Hepatocyte (in vitro differentiated cells): ENCODE data around the gene SLC6A3. TPM values are rescaled to one million over a fixed set of nuclear protein-coding genes. Genes with fewer than 3 reads are reported as not detected.
A peak's percentile ranks its signal among the peaks of the same experiment; 100 is the strongest.

ENCODE experiments used
- DNase-seq: peaks from one replicate; pipeline ENCODE4 v3.0.0-alpha.2; 2016; ENCODE audit warnings: low spot score
- H2AFZ ChIP-seq: fragments of 200-600 bp; sonication (generic); 2 replicates; pipeline ENCODE4 v1.6.0; 2016; ENCODE audit warnings: antibody characterized with exemption, mild to moderate bottlenecking
- H3K27ac ChIP-seq: fragments of 200-600 bp; sonication (generic); 2 replicates; pipeline ENCODE4 v1.5.1; 2016; ENCODE audit warnings: mild to moderate bottlenecking
- H3K27me3 ChIP-seq: fragments of 200-600 bp; sonication (generic); 2 replicates; pipeline ENCODE4 v1.6.1; 2016
- H3K36me3 ChIP-seq: fragments of 200-600 bp; sonication (generic); replicated peaks from 2 replicates; pipeline ENCODE4 v1.5.1; 2016; ENCODE audit warnings: low read depth; ENCODE audit not compliant: insufficient read depth
- H3K4me1 ChIP-seq: fragments of 200-600 bp; sonication (generic); 2 replicates; pipeline ENCODE4 v1.5.1; 2016; ENCODE audit warnings: mild to moderate bottlenecking, moderate library complexity; ENCODE audit not compliant: insufficient read depth
- H3K4me2 ChIP-seq: fragments of 200-600 bp; sonication (generic); 2 replicates; pipeline ENCODE4 v1.6.0; 2016
- H3K4me3 ChIP-seq: fragments of 200-600 bp; sonication (generic); 2 replicates; pipeline ENCODE4 v1.5.1; 2016; ENCODE audit warnings: mild to moderate bottlenecking
- H3K79me2 ChIP-seq: fragments of 200-600 bp; sonication (generic); 2 replicates; pipeline ENCODE4 v1.6.0; 2017; ENCODE audit warnings: mild to moderate bottlenecking
- H3K9me2 ChIP-seq: fragments of 200-600 bp; sonication (generic); replicated peaks from 2 replicates; pipeline ENCODE4 v1.6.0; 2017; ENCODE audit warnings: mild to moderate bottlenecking; ENCODE audit not compliant: insufficient read depth
- H3K9me3 ChIP-seq: fragments of 200-600 bp; sonication (generic); 2 replicates; pipeline ENCODE4 v1.5.1; 2016; ENCODE audit warnings: low read depth, mild to moderate bottlenecking
- H4K20me1 ChIP-seq: fragments of 200-600 bp; sonication (generic); 2 replicates; pipeline ENCODE4 v1.6.0; 2016; ENCODE audit warnings: mild to moderate bottlenecking; ENCODE audit not compliant: insufficient read depth, poor library complexity, severe bottlenecking
- EZH2 ChIP-seq: fragments of 200-600 bp; sonication (generic); IDR thresholded peaks from 2 replicates; pipeline ENCODE4 v1.6.1; 2016; ENCODE audit warnings: antibody characterized with exemption, mild to moderate bottlenecking, borderline replicate concordance
- EZH2phosphoT487 ChIP-seq: fragments of 200-600 bp; sonication (generic); IDR thresholded peaks from one replicate; pipeline ENCODE4 v1.6.1; 2018; ENCODE audit warnings: antibody characterized with exemption, mild to moderate bottlenecking, low read depth, moderate library complexity; ENCODE audit not compliant: unreplicated experiment, severe bottlenecking
- WGBS: methylation state at CpG from one replicate; pipeline ENCODE4 v1.1.6; 2016; ENCODE audit warnings: low lambda C conversion rate; ENCODE audit errors: missing lambda C conversion rate; 5-methylcytosine and 5-hydroxymethylcytosine counted together
- polyA plus RNA-seq: library from polyadenylated mRNA; unstranded; fragments of >200 nt; fragmentation: Nextera tagmentation; extraction: Ambion mirVana; gene quantifications from 2 replicates; pipeline ENCODE4 v1.2.1, GENCODE V29; 2016
- total RNA-seq: library from RNA; depleted of rRNA; stranded (reverse); fragments of >200 nt; gene quantifications from 2 replicates; pipeline ENCODE4 v1.2.3, GENCODE V29; 2014
- TF ChIP-seq, protein P1 (sequence below): fragments of 200-600 bp; sonication (generic); IDR thresholded peaks from 2 replicates; pipeline ENCODE4 v1.5.1; 2016; ENCODE audit warnings: antibody characterized with exemption, mild to moderate bottlenecking; ENCODE audit not compliant: poor library complexity

SLC6A3 gene
- total and polyA plus RNA-seq, 2 experiments from 2014 or later, result not detected

DNA sequence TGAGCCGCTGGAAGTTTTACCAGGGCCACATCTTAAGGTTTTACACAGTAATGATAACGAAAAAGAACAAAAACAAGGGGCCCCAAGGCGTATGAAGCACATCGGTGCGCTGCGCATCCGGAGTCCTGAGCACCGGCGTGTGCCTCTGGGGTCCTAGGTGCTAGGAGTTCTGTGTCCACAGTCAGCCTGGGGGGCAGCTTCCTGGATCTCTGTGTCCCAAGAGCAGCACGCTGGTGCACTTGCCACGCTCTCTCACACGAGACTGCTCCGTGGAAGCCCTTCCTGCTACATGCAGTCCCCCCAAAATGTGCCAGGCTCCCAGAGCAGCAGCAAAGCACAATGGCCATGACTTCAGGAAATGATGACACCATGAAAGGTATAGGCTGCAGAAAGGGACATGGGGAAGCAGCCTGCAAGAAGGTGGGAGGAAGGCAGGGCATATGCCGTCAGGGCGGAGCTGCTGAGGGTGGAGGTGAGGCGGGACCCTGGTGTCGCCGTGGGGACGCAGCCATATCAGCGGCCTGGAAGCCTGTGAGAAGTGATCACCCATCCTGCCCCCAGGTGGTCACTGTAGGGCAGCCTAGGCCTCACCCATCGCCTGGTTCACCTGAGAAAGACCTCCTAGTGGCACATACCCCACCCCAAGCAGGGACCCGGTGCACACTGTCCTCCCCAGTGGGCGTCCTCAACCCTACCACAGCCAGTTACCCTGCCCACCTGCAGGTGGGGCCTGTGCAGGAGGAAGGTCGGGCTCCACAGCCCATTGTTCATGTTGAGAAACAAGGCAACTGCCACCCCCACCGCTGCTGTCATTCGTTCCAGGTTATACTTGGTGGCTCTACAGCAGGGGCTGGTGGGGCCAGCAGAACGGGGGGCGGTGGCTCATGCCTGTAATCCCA lies 23.6 kb upstream of the SLC6A3 start:
- Histone ChIP-seq H2AFZ (no peak overlapping the region), H3K4me3 (no peak overlapping the region), H3K27ac (no peak overlapping the region), H3K27me3 (no peaks in the 10 kb centered on the region), H3K4me2 (no peak overlapping the region), H3K9me3 (no peaks in the 10 kb centered on the region), H3K36me3 (no peaks in the 10 kb centered on the region), H3K4me1 (no peaks in the 10 kb centered on the region), H3K79me2 (no peaks in the 10 kb centered on the region), H3K9me2 (no peaks in the 10 kb centered on the region), H4K20me1 (no peaks in the 10 kb centered on the region)
- TF ChIP-seq EZH2, result no peak
- TF ChIP-seq, protein P1, sequence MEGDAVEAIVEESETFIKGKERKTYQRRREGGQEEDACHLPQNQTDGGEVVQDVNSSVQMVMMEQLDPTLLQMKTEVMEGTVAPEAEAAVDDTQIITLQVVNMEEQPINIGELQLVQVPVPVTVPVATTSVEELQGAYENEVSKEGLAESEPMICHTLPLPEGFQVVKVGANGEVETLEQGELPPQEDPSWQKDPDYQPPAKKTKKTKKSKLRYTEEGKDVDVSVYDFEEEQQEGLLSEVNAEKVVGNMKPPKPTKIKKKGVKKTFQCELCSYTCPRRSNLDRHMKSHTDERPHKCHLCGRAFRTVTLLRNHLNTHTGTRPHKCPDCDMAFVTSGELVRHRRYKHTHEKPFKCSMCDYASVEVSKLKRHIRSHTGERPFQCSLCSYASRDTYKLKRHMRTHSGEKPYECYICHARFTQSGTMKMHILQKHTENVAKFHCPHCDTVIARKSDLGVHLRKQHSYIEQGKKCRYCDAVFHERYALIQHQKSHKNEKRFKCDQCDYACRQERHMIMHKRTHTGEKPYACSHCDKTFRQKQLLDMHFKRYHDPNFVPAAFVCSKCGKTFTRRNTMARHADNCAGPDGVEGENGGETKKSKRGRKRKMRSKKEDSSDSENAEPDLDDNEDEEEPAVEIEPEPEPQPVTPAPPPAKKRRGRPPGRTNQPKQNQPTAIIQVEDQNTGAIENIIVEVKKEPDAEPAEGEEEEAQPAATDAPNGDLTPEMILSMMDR, result no peak
- no peak for TF ChIP-seq EZH2phosphoT487
- no peak for DNase-seq
- 96% methylated on average over 27 of the region's 28 CpGs for WGBS

DNA sequence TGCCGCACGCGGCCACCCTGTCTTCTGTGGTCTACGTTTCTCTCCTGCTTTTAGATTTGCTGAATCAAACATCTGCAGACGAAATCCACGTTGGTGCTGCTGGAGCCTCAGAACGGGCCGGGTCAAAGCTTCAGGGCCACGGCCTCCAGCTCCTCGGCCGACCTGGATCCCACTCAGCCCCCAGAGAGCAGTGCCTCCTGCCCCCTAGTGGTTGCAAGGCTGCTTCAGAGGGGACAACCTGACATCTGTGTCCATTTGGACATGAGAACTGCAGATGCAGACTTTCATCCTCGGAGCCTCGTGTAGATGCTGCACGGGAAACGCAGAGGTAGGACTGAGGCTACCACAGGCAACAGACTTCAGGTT lies 23.0 kb upstream of the SLC6A3 start:
- Histone ChIP-seq H4K20me1 (no peaks in the 10 kb centered on the region), H2AFZ (no peak overlapping the region), H3K36me3 (no peaks in the 10 kb centered on the region), H3K9me2 (no peaks in the 10 kb centered on the region), H3K4me1 (no peaks in the 10 kb centered on the region), H3K79me2 (no peaks in the 10 kb centered on the region), H3K27ac (no peak overlapping the region), H3K9me3 (no peaks in the 10 kb centered on the region), H3K4me3 (no peak overlapping the region), H3K4me2 (no peak overlapping the region), H3K27me3 (no peaks in the 10 kb centered on the region)
- 81% methylated on average over 15 of the region's 15 CpGs for WGBS
- TF ChIP-seq, protein P1, result peak; percentile 53
- TF ChIP-seq EZH2phosphoT487, result no peak
- DNase-seq, result peak; percentile 46

DNA sequence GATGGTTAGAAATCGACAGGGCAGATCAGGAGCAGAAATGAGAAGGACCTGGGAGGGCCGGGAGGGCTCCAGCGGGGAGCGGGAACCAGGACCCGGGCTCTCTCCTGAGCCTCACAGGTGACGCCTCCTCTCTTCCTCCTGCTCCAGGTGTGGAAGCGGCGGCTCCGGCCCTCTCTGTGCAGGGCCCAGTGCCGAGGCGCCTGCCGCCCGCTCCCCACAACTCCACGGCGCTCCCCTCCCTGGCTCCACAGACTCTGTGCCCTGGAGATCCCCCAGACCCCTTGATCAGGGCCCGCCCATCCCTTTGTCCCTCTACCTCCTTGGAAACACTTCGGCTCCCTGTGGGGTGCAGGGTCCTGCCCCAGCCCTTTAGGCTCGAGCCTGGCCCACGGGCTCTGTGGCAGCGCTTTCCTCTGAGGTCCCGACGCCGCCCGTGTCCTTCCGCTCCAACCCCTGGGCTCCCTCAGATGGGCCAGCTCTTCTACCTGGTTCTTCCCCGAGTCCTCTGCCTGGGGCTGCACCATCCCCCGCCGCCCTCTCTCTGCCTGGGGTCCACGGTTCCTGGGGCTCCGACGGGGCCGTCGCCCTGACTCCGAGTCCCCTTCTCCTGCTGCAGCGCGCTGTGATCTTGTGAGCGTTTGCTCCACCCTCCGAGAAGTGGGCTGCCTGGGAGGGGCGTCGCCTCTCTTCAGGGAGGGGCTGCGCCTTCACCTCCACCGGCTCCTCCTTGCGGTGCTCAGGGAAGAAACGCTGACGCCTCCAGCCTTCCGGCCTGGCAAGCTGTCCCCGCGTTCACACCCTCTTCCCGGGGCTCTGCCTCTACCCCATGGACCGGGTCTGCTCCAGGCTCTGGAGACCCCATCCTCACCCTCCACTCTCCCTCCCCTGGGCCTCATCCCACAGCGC lies 22.4 kb upstream of the SLC6A3 start:
- Histone ChIP-seq H3K27ac (no peak overlapping the region), H3K79me2 (no peaks in the 10 kb centered on the region), H3K9me2 (no peaks in the 10 kb centered on the region), H3K4me3 (no peak overlapping the region), H3K27me3 (no peaks in the 10 kb centered on the region), H4K20me1 (no peaks in the 10 kb centered on the region), H2AFZ (no peak overlapping the region), H3K9me3 (no peaks in the 10 kb centered on the region), H3K36me3 (no peaks in the 10 kb centered on the region), H3K4me1 (no peaks in the 10 kb centered on the region), H3K4me2 (no peak overlapping the region)
- 94% methylated on average over 34 of the region's 51 CpGs for WGBS
- no peak for DNase-seq
- TF ChIP-seq EZH2phosphoT487 (no peak), EZH2 (no peak)
- TF ChIP-seq, protein P1, result no peak
